SJSA1 (cell line): ENCODE results near the gene OR1N1. TPM values are rescaled to one million over a fixed set of nuclear protein-coding genes. Genes with fewer than 3 reads are reported as not detected.

ENCODE experiments used
- DNase-seq, 2 experiments: peaks; one replicate each; pipeline ENCODE4 v3.0.0-alpha.2; 2015 to 2020; ENCODE audit warnings: low spot score in 2 of 2, low read depth in 1 of 2
- H3K27ac ChIP-seq: fragments of 250-450 bp; sonication (Bioruptor Pico); 2 replicates; pipeline ENCODE4 v1.5.1; 2020; ENCODE audit warnings: mild to moderate bottlenecking, moderate library complexity
- H3K27me3 ChIP-seq: fragments of 250-450 bp; sonication (Bioruptor Pico); replicated peaks from 2 replicates; pipeline ENCODE4 v1.5.1; 2020; ENCODE audit warnings: mild to moderate bottlenecking, moderate library complexity
- H3K36me3 ChIP-seq: fragments of 250-450 bp; sonication (Bioruptor Pico); 2 replicates; pipeline ENCODE4 v1.5.1; 2020; ENCODE audit warnings: mild to moderate bottlenecking
- H3K4me1 ChIP-seq: fragments of 250-450 bp; sonication (Bioruptor Pico); replicated peaks from 2 replicates; pipeline ENCODE4 v1.6.1; 2021; ENCODE audit warnings: mild to moderate bottlenecking
- H3K4me3 ChIP-seq: fragments of 250-450 bp; sonication (Bioruptor Pico); 2 replicates; pipeline ENCODE4 v1.5.1; 2020; ENCODE audit warnings: mild to moderate bottlenecking
- H3K9me3 ChIP-seq: fragments of 250-450 bp; sonication (Bioruptor Pico); replicated peaks from 2 replicates; pipeline ENCODE4 v1.5.1; 2020; ENCODE audit warnings: mild to moderate bottlenecking
- total RNA-seq: library from RNA; depleted of rRNA; stranded (reverse); fragments of >200 nt; shearing (Covaris generic); gene quantifications from 2 replicates; pipeline ENCODE4 v1.2.3, GENCODE V29; 2014; rRNA removed

OR1N1 gene
- total RNA-seq, 1 experiment from 2014 or later: not detected

- Histone ChIP-seq H3K36me3 (no peaks in the 10 kb centered on the region), H3K4me3 (no peak within 1 kb of the TSS), H3K27ac (no peak within 1 kb of the TSS), H3K27me3 (no peaks in the 10 kb centered on the region; the same call in 1 of the 2 replicates), H3K9me3 (no peaks in the 10 kb centered on the region), H3K4me1 (no peaks in the 10 kb centered on the region)
- DNase-seq: no peak
Measured at GRCh38 chr9:122518841-122519240, 8.3 kb downstream of the OR1N1 start, which contains the start of gene OR1J4. OR1J4 (plus strand) TSS chr9:122519141; CDS start chr9:122519141, 0 bp downstream.

- no peak overlapping the region for H3K4me3 ChIP-seq
- H3K9me3 ChIP-seq: no peaks in the 10 kb centered on the region
- H3K4me1 ChIP-seq: no peaks in the 10 kb centered on the region
- DNase-seq: no peak
- H3K27me3 ChIP-seq: no peaks in the 10 kb centered on the region; the same call in 1 of the 2 replicates
- no peak overlapping the region for H3K27ac ChIP-seq
- no peaks in the 10 kb centered on the region for H3K36me3 ChIP-seq
Measured at GRCh38 chr9:122518226-122518625, 8.9 kb downstream of the OR1N1 start.

GRCh38 chr9:122510502-122510901, 16.6 kb downstream of the OR1N1 start, which contains the start of gene OR1J2:
OR1J2 (plus strand) TSS chr9:122510802; CDS start chr9:122510802, 0 bp downstream.
- Histone ChIP-seq H3K36me3 (no peaks in the 10 kb centered on the region), H3K27me3 (peaks cover 16% of the 10 kb centered on the region), H3K4me1 (no peaks in the 10 kb centered on the region), H3K9me3 (no peaks in the 10 kb centered on the region), H3K27ac (no peak within 1 kb of the TSS), H3K4me3 (no peak within 1 kb of the TSS)
- no peak for DNase-seq

- Histone ChIP-seq H3K4me3 (no peak overlapping the region), H3K36me3 (no peaks in the 10 kb centered on the region), H3K9me3 (no peaks in the 10 kb centered on the region), H3K27me3 (peaks cover 16% of the 10 kb centered on the region), H3K4me1 (no peaks in the 10 kb centered on the region), H3K27ac (no peak overlapping the region)
- no peak for DNase-seq
Measured at GRCh38 chr9:122506964-122507363, 20.1 kb downstream of the OR1N1 start.

GRCh38 chr9:122498883-122499288, 28.2 kb downstream of the OR1N1 start:
- H3K9me3 ChIP-seq: no peaks in the 10 kb centered on the region
- no peaks in the 10 kb centered on the region for H3K4me1 ChIP-seq
- H3K4me3 ChIP-seq: no peak overlapping the region
- peak in 1 of 2 experiments; percentile 18 for DNase-seq
- H3K27ac ChIP-seq: no peak overlapping the region
- no peaks in the 10 kb centered on the region for H3K36me3 ChIP-seq
- H3K27me3 ChIP-seq: no peaks in the 10 kb centered on the region

DNA sequence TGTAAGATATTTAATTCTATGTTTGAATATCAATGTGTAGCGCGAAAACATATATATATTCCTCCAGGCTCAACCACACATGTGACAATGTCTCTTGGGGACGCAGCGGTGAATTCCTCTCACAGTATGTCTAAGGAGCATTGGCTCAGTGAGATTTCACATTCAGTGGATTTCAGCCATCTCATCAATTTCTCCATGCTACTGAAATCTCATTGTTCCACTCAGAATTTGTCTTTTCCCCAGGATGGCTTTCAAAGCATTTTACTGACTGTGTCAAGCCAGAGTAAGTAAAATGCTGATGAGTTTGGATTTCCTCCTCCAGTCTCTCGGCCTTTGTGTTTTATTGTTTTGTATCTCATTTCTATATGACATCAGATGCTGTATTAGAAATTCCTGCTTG, 48.0 kb downstream of the OR1N1 start:
- H3K4me1 ChIP-seq: no peaks in the 10 kb centered on the region
- no peak overlapping the region for H3K27ac ChIP-seq
- no peak for DNase-seq
- H3K9me3 ChIP-seq: no peaks in the 10 kb centered on the region
- H3K36me3 ChIP-seq: no peaks in the 10 kb centered on the region
- peaks cover 10% of the 10 kb centered on the region; the same call in 1 of the 2 replicates for H3K27me3 ChIP-seq
- no peak overlapping the region for H3K4me3 ChIP-seq

DNA sequence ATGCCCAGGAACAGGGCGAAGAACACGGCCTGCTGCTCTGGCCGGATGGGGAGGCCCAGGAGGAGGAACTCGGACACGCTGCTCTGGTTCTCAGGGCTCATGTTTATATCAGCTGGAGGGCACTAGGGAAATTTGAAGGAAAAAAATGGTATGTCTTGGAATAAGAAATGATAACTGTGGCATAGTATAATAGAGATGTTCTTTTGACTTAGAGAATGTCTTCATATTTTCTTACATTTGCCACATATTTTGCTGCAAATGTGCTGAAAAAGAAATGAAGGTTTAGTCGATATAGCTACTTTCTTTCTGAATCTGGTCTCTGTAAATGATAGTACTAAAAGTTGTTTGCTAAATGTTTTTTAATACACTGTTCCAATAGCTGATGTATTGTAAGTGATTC, 49.3 kb downstream of the OR1N1 start, which contains the start of gene OR1J1:
Gene OR1J1, minus strand, starts transcription at position 101 of the 400 bp plus-strand sequence. Its CDS starts 0 bp downstream, at position 101.
- Histone ChIP-seq H3K9me3 (no peaks in the 10 kb centered on the region), H3K27me3 (peaks cover 10% of the 10 kb centered on the region; the same call in 1 of the 2 replicates), H3K36me3 (no peaks in the 10 kb centered on the region), H3K27ac (no peak within 1 kb of the TSS), H3K4me1 (no peaks in the 10 kb centered on the region), H3K4me3 (no peak within 1 kb of the TSS)
- no peak for DNase-seq

DNA sequence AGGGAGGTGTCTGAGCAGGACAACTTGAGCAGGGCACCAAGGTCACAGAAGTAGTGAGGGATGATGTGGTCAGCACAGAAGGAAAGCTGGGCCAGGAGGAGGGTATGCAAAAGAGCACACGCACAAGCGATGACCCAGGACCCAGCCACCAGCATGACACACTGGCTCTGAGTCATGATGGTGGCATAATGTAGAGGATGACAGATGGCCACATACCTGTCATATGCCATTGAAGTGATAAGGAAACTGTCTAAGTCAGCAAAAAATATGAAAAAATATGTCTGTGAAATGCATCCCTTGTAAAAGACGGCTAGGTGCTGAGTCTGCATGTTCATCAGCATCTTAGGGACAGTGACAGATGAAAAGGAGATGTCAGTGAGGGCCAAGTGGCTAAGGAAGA, 49.7 kb downstream of the OR1N1 start:
- no peaks in the 10 kb centered on the region for H3K9me3 ChIP-seq
- no peaks in the 10 kb centered on the region for H3K36me3 ChIP-seq
- no peak overlapping the region for H3K27ac ChIP-seq
- peaks cover 10% of the 10 kb centered on the region; the same call in 1 of the 2 replicates for H3K27me3 ChIP-seq
- DNase-seq: no peak
- no peaks in the 10 kb centered on the region for H3K4me1 ChIP-seq
- H3K4me3 ChIP-seq: no peak overlapping the region

Other genes with a start within 250 kb of the OR1N1 start
- 0.39 and 0.97 TPM in 2 replicates for gene PTGS1, start 156.3 kb downstream of the OR1N1 start, total RNA-seq
- gene OR1J1, start 49.4 kb downstream of the OR1N1 start, total RNA-seq: not detected in 2 replicates
- not detected in 2 replicates for gene OR1J2, start 16.5 kb downstream of the OR1N1 start, total RNA-seq
- not detected in 2 replicates for gene OR1J4, start 8.2 kb downstream of the OR1N1 start, total RNA-seq
- gene OR1N2, start 25.8 kb upstream of the OR1N1 start, total RNA-seq: not detected in 2 replicates
- gene OR1L8, start 56.1 kb upstream of the OR1N1 start, total RNA-seq: not detected in 2 replicates
- gene OR1Q1, start 87.4 kb upstream of the OR1N1 start, total RNA-seq: not detected in 2 replicates
- not detected in 2 replicates for gene OR1B1, start 130.3 kb upstream of the OR1N1 start, total RNA-seq
- not detected in 2 replicates for gene OR1L1, start 134.4 kb upstream of the OR1N1 start, total RNA-seq
- gene OR1L3, start 147.8 kb upstream of the OR1N1 start, total RNA-seq: not detected in 2 replicates
- gene OR1L4, start 196.7 kb upstream of the OR1N1 start, total RNA-seq: not detected in 2 replicates
- gene OR1L6, start 215.0 kb upstream of the OR1N1 start, total RNA-seq: not detected in 2 replicates